GM12864 (cell line): Measurements from ENCODE around the gene TWIST2.

Source experiments
- DNase-seq: peaks from one replicate; pipeline ENCODE4 v3.0.0-alpha.2; 2011; ENCODE audit warnings: low read depth
- H3K4me3 ChIP-seq: 2 replicates; pipeline ENCODE4 v1.5.1; 2011; ENCODE audit warnings: mild to moderate bottlenecking, low read depth, low read length, control low read depth
- TF ChIP-seq, protein P1 (sequence below): IDR thresholded peaks from 2 replicates; pipeline ENCODE4 v1.5.1; 2011; ENCODE audit warnings: low read depth, mild to moderate bottlenecking, moderate library complexity, low read length, control low read depth, inconsistent platforms; ENCODE audit errors: missing control alignments

The TWIST2 gene

DNA sequence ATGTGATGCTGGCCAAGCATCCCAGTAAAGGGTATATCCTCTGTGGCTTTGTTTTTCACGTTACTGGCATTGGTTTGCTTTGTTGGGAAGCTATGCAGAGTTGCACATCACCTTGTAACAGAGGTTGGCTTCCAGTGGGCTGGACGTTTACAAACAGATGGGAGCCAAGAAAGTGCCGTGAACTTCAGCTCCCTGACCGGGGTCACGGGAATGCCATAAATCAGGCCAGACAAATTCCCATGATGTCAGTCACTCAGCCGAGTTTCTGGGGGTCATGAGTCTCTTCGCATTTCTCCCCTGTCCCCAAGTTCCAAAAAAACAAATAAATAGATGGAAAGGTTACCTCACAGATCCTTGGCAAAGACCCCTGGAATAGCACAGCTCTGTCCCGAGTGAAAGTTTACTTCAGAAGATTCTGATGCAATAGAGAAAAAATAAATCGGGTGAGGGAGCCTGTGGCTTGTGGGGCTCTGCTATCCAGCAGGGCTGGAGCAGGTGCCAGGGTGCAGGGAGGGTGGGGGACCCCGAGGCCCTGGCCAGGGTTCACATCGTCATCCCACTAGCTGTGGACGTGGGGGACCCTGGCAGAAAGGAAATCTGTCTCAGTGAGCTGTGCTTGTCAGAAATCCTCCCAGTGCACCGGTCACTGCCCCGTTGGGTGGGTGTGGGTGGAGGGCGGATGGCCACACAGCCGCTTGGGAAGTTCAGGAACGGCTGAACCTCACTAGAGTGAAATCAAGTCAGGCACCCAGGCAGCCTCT, 27.8 kb downstream of the TWIST2 start:
- TF ChIP-seq, protein P1, sequence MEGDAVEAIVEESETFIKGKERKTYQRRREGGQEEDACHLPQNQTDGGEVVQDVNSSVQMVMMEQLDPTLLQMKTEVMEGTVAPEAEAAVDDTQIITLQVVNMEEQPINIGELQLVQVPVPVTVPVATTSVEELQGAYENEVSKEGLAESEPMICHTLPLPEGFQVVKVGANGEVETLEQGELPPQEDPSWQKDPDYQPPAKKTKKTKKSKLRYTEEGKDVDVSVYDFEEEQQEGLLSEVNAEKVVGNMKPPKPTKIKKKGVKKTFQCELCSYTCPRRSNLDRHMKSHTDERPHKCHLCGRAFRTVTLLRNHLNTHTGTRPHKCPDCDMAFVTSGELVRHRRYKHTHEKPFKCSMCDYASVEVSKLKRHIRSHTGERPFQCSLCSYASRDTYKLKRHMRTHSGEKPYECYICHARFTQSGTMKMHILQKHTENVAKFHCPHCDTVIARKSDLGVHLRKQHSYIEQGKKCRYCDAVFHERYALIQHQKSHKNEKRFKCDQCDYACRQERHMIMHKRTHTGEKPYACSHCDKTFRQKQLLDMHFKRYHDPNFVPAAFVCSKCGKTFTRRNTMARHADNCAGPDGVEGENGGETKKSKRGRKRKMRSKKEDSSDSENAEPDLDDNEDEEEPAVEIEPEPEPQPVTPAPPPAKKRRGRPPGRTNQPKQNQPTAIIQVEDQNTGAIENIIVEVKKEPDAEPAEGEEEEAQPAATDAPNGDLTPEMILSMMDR = no peak
- no peak overlapping the region for H3K4me3 ChIP-seq
- no peak for DNase-seq

DNA sequence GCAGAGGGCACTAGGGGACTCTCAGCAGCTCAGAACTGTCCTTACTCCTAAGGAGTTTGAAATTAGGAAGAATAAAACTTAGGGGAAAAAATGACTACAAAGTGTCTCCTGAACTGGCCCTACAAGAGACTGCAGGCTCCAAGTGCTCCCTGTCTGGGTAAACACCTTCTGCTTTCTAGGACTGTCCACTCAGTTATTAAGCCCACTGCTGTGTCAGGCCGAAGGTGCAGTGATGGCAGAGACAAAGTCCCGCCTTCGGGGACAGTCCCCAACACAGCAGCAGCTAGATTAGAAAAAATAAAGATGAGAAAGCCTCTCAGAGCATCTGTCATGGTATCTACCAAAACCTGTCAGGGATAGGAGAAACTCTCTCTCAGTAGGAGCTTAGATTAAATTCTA, 28.3 kb downstream of the TWIST2 start:
- no peak overlapping the region for H3K4me3 ChIP-seq
- DNase-seq = no peak
- TF ChIP-seq, protein P1 = no peak

DNA sequence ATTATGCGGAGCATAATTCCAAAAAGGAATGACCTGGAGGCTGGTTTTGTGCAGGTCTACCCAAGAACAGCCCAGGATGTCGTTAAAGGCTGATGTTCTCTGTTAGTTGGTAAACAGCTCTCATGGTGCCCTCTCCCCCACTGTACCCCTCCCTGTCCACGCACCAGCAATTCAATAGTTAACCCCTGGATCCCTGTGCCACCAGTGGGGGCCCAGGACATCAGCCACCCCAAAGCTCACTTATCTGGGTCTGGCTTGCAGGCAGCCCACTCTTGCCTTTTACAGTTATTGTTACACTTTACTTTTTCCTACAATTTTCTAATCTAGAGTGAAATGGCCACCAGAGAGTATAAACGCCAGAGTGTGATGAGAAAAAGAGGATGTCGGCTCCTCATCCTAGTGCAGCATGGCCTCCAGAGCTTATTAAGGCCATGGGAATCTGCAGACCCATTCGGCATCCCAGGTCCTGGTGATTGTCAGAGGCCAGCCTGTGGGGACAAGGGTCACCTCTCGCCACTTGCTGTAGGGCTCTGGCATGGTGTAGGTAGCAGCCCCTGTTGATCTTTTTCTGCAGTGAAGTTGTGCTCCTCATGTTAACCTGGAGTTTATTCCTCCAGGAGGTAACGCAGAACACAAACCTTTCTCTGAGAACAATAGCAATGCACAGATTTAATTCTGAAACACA, 30.3 kb downstream of the TWIST2 start:
- H3K4me3 ChIP-seq = no peak overlapping the region
- TF ChIP-seq, protein P1 = no peak
- no peak for DNase-seq

DNA sequence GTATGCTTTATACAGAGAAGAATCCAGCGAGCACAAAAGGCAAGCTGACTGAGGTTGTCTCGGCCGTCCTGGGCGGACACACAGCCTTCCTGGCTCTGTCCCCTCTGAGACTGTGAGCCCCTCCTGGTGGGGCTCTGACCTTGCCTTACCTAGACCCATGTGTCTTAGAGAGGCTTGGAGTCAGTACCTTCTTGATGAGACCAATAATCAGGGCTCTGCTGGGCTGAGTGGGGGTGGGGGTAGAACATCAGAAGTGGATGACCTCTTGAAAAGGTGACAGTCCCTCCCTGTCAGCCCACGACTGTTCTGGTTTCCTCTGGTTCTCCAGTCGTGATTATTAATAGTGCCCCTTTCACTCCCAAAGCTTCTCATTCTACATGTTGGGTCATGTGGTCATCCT, 31.2 kb downstream of the TWIST2 start:
- TF ChIP-seq, protein P1 = no peak
- DNase-seq = no peak
- no peak overlapping the region for H3K4me3 ChIP-seq

DNA sequence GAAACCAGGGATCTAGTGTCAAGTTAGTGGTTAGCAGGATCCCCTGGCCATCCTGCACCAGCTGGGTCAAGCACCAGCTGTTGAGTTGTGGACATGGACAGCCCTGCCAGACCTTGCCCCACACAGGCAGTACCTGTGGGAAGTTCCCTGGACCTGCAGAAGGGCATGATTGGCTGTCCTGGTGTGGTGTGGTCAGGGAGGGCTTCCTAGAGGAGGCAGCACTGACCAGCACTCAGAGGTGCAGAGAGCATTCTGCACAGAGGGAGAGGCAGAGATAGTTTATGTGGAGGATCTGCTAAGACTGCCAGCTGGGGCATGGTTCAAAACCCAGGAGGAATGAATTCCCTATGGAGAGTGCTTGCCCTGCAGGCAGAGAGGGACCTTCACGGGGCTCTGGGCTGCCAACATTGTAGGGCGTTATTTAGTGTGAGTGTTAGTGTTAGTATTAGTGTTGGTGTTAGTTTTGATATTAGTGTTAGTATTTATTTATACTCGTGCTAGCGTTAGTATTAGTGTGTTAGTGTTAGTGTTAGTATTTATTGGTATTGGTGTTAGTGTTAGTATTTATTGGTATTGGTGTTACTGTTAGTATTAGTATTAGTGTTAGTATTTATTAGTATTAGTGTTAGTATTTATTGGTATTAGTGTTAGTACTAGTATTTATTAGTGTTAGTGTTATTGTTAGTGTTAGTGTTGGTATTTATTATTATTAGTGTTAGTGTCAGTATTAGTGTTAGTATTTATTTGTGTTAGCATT, 31.9 kb downstream of the TWIST2 start:
- DNase-seq = no peak
- TF ChIP-seq, protein P1 = no peak
- no peak overlapping the region for H3K4me3 ChIP-seq

DNA sequence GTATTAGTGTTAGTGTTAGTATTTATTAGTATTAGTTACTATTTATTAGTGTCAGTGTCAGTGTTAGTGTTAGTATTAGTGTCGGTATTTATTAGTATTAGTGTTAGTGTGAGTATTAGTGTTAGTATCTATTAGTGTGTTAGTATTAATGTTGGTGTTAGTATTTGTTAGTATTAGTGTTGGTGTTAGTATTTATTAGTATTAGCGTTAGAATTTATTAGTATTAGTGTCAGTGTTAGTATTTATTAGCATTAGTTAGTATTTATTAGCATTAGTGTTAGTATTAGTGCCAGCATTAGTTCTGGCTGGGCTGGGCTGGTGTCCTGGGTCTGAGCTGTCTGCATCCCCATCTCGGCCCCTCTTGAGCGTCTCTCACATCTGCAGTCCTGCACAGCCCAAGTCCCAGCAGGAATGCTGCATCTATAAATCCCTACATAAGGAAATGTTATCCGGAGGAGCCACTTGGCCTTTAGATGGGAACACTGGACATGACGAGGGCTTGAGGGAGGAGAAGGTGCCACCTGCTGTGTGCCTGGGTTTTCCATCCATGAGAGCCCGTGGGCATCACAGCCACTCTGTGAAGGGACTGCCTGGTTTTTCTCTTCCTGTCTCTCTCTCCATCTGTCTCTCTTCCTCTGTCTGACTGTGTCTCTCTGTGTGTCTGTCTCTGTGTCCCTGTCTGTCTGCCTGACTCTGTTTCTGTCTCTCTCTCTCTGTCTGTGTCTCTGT, 33.6 kb downstream of the TWIST2 start:
- DNase-seq = no peak
- H3K4me3 ChIP-seq = no peak overlapping the region
- TF ChIP-seq, protein P1 = no peak
